Measurements from ENCODE around the gene ASAP2.

Gene ASAP2

GRCh38 chr2:9200633-9201015 is 6.0 kb upstream of the ASAP2 start:
- no peak for TF ChIP-seq CTCF (IDR thresholded peaks at IDR 0.05)

GRCh38 chr2:9201185-9201891 is 5.3 kb upstream of the ASAP2 start:
- no peak for TF ChIP-seq CTCF (IDR thresholded peaks at IDR 0.05)

GRCh38 chr2:9203006-9203405 is 3.6 kb upstream of the ASAP2 start:
- no peak for TF ChIP-seq CTCF (IDR thresholded peaks at IDR 0.05)

- TF ChIP-seq CTCF (IDR thresholded peaks at IDR 0.05) = no peak
Observed at GRCh38 chr2:9203876-9204275, 2.7 kb upstream of the ASAP2 start.

GRCh38 chr2:9204939-9205338 is 1.7 kb upstream of the ASAP2 start:
- no peak for TF ChIP-seq CTCF (IDR thresholded peaks at IDR 0.05)

- no peak for TF ChIP-seq CTCF (IDR thresholded peaks at IDR 0.05)
Observed at GRCh38 chr2:9205486-9205885, 1.1 kb upstream of the ASAP2 start.

- TF ChIP-seq CTCF (IDR thresholded peaks at IDR 0.05) = no peak
Observed at GRCh38 chr2:9206991-9207640, 504 bp downstream of the ASAP2 start.
